Pancreas (tissue), 10 donors: Measurements from ENCODE around the gene RHNO1. TPM values are rescaled to one million over a fixed set of nuclear protein-coding genes. Genes with fewer than 3 reads are reported as not detected.

Experiments used
- ATAC-seq, 4 donors: fragments of 200-7000 bp; cut with Tn5 transposase; one replicate each; pipeline versions ENCODE4 v1.8.0 to v1.9.1; 2020; ENCODE audit warnings: mild to moderate bottlenecking in 4 of 4, moderate library complexity in 4 of 4
- DNase-seq, 6 donors: peaks; one replicate each; pipeline ENCODE4 v3.0.0-alpha.2; 2020
- FAIRE-seq: peaks from 2 replicates; lab custom pipeline; 2012; peaks lifted over from hg19 to GRCh38; lab: Jason Lieb, UNC
- H3K27ac ChIP-seq, 4 donors: fragments of 200-600 bp; sonication (generic); 1 replicate in 3 of 4; 2 replicates in 1 of 4; pipeline versions ENCODE4 v1.5.0 to v1.8.0; 2020
- H3K27me3 ChIP-seq, 4 donors: fragments of 200-600 bp; one replicate each; pipeline ENCODE4 v1.8.0; 2021
- H3K36me3 ChIP-seq, 3 donors: fragments of 200-600 bp; sonication (generic) in 1 of 3; one replicate each; pipeline versions ENCODE4 v1.5.0 to v1.8.0; 2020 to 2021
- H3K4me1 ChIP-seq, 3 donors: fragments of 200-600 bp; one replicate each; pipeline ENCODE4 v1.8.0; 2021
- H3K4me3 ChIP-seq, 4 donors: fragments of 200-600 bp; sonication (generic) in 2 of 4; one replicate each; pipeline versions ENCODE4 v1.5.0 to v1.8.0; 2020 to 2021
- H3K9me3 ChIP-seq, 4 donors: fragments of 200-600 bp; one replicate each; pipeline ENCODE4 v1.8.0; 2021
- WGBS, 2 donors: extraction: QIAGEN DNeasy Blood & Tissue Kit; methylation state at CpG; one replicate each; pipeline ENCODE4 v1.1.7; 2013; 5-methylcytosine and 5-hydroxymethylcytosine counted together
- intact Hi-C, 3 donors: fragments of 100-400 bp; cut with DNase I; formaldehyde crosslinking; loops; one replicate each; pipeline versions ENCODE4 v1.11.1 to v1.14.2; 2022
- polyA plus RNA-seq, 2 donors: library from polyadenylated mRNA; stranded (reverse); fragments of 200-250 nt; gene quantifications; one replicate each; pipeline ENCODE4 v1.2.3, GENCODE V29; 2013
- total RNA-seq, 6 donors: library from RNA; stranded (reverse); fragmentation: NEBNext Ultra II Directional in 4 of 6; extraction: Animal tissue kit (Norgen Biotek cat#: 25700) in 4 of 6; gene quantifications; one replicate each; pipeline versions ENCODE4 v1.2.1 to v1.2.4, GENCODE V29; 2021 to 2023
- TF ChIP-seq, protein P1 (sequence below), 4 donors: fragments of 200-600 bp; sonication (generic) in 3 of 4; IDR thresholded peaks; one replicate each; pipeline versions ENCODE4 v1.5.0 to v1.8.0; 2021; ENCODE audit warnings: antibody characterized with exemption in 4 of 4
- donor health status: healthy with polysubstance abuse.
- donor health status: DM: no; HTN: no; CAD: no; lungs with moderate emphysema.
- donor health status: DM: no; HTN: no; CAD: no.
- donor health status: control.
- donor health status: control.
- donor health status: Bipolar disorder and iron deficiency.
- donor health status: DM: yes; HTN: yes; CAD: no.
- donor health status: DM: no; HTN: no; CAD: no.
- donor health status: DM: no; HTN: no; CAD: no.
- donor health status: DM: yes; HTN: yes; CAD: no.

Gene RHNO1
- total and polyA plus RNA-seq, 8 donors = 5.7 to 12.6 (median 8.0) TPM

DNA sequence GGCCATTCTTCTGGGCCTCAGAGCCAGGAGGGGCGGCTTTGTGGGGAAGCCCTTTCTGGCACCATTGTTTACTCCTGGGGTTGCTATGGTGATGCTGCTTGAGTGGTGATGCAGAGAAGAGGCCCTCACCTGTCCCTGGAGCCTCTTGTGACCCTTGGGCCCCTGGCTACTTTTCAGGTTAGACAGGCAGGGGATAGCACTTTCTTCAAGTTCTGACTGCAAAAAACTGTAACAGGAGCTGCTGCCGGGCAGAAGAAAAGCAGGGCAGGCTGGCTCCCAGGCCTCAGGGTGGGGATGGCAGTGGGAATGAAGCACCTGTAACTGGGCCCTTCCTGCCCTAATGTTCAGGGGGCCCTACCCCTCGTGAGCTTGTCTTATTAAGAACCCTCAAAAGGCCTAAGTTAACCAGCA, 20.0 kb upstream of the RHNO1 start, which contains the start of gene TEX52:
Gene TEX52 (minus strand): TSS at position 19 of the 411 bp plus-strand sequence. CDS start 13 bp downstream, at position 6.
- intact Hi-C loops = loop anchor here in 1 of 3 donors (10.0 kb wide), 2 partner anchors 88 to 178 kb away; no protein-coding TSS in a partner anchor
- FAIRE-seq = no peak
- Histone ChIP-seq H3K36me3 (no peaks in the 10 kb centered on the region), H3K27ac (no peak within 1 kb of the TSS), H3K4me3 (no peak within 1 kb of the TSS), H3K27me3 (no peaks in the 10 kb centered on the region), H3K9me3 (no peaks in the 10 kb centered on the region), H3K4me1 (peaks cover 4 to 7% (median 5%) of the 10 kb centered on the region in 3 donors)
- DNase-seq = no peak
- ATAC-seq = no peak
- WGBS, 2 donors = 54 to 57% methylated on average over 3 of the region's 3 CpGs
- TF ChIP-seq, protein P1, sequence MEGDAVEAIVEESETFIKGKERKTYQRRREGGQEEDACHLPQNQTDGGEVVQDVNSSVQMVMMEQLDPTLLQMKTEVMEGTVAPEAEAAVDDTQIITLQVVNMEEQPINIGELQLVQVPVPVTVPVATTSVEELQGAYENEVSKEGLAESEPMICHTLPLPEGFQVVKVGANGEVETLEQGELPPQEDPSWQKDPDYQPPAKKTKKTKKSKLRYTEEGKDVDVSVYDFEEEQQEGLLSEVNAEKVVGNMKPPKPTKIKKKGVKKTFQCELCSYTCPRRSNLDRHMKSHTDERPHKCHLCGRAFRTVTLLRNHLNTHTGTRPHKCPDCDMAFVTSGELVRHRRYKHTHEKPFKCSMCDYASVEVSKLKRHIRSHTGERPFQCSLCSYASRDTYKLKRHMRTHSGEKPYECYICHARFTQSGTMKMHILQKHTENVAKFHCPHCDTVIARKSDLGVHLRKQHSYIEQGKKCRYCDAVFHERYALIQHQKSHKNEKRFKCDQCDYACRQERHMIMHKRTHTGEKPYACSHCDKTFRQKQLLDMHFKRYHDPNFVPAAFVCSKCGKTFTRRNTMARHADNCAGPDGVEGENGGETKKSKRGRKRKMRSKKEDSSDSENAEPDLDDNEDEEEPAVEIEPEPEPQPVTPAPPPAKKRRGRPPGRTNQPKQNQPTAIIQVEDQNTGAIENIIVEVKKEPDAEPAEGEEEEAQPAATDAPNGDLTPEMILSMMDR (IDR thresholded peaks at IDR 0.05) = no peak

DNA sequence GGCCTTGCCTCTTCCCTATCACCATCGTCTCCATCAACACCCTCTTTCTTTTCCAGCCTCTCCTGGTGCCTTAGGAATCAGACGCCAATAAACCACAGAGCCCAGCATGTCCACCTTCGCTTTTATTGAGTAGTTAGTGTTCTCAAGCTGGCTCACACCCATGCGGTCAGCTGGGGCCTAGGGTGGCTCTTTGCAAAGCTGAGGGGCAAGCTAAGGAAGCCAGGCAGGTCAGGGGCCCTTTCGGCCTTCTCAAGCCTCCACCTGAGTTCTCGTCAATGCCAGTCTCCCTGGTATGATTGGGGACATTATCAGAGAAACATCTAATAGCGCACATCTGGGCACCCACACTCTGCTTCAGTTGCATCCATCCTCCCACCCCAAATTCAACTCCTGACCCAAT, 19.4 kb upstream of the RHNO1 start:
- no peaks in the 10 kb centered on the region for H3K9me3 ChIP-seq
- intact Hi-C loops = loop anchor here in 1 of 3 donors (10.0 kb wide), 2 partner anchors 87 to 177 kb away; no protein-coding TSS in a partner anchor
- peaks cover 4 to 7% (median 5%) of the 10 kb centered on the region in 3 donors for H3K4me1 ChIP-seq
- no peaks in the 10 kb centered on the region for H3K27me3 ChIP-seq
- no peak overlapping the region for H3K4me3 ChIP-seq
- DNase-seq = no peak
- ATAC-seq = no peak
- FAIRE-seq = no peak
- no peak overlapping the region for H3K27ac ChIP-seq
- TF ChIP-seq, protein P1 (IDR thresholded peaks at IDR 0.05) = no peak
- WGBS, 2 donors = 91% methylated on average over 7 of the region's 7 CpGs
- H3K36me3 ChIP-seq = no peaks in the 10 kb centered on the region

DNA sequence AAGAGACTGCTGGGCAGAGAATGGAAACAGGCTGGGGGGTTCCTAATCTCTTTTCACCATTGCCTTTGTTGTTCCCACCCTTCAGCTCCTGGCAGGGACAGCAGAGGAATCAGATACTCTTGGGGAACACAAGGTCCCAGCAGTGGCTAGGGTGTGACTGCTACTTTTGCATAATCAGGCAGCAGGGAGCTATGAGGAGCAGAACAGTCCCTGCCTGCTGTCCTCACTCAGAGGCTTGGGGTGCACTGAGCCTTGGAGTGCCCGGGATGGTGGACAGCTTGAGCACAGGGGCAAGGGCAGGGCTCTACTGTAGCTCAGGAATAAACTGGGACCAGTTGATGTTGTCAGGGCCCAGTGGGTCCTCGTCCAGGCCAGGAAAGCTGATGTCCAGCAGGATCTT, 18.7 kb upstream of the RHNO1 start:
- WGBS, 2 donors = 86 to 88% methylated on average over 2 of the region's 2 CpGs
- H3K27me3 ChIP-seq = no peaks in the 10 kb centered on the region
- no peaks in the 10 kb centered on the region for H3K9me3 ChIP-seq
- ATAC-seq (no peak), FAIRE-seq (no peak), DNase-seq (no peak)
- TF ChIP-seq, protein P1 (IDR thresholded peaks at IDR 0.05) = no peak
- peaks cover 4 to 7% (median 5%) of the 10 kb centered on the region in 3 donors for H3K4me1 ChIP-seq
- H3K36me3 ChIP-seq = no peaks in the 10 kb centered on the region
- H3K4me3 ChIP-seq = no peak overlapping the region
- intact Hi-C loops = loop anchor here in 1 of 3 donors (10.0 kb wide), 2 partner anchors 86 to 176 kb away; no protein-coding TSS in a partner anchor
- H3K27ac ChIP-seq = no peak overlapping the region

DNA sequence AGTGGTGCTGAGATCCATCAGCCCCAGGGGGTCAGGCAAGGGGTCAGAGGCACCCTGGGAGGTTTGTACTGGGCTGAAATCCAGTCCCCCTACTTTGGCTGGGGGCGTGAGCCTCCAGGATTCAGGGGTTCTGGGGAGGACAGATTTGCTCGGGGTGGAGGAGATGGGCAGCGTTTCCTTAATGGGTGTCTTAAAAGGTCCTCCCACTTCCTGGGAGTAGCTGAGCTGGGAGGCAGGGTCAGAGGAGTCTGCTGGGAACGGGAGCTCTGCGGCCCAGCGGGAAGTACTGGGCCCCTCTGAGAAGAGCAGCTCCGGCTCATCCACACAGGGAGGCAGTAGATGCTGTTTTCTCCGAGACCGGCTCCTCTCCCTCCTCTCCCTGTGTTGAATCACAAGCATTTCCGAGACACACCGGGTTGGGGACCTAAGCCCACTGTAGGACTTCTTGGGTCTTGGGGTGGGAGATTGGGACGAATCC, 18.0 kb upstream of the RHNO1 start:
- DNase-seq (no peak), FAIRE-seq (no peak), ATAC-seq (no peak)
- Histone ChIP-seq H3K4me3 (no peak overlapping the region), H3K27me3 (no peaks in the 10 kb centered on the region), H3K36me3 (no peaks in the 10 kb centered on the region), H3K4me1 (peaks cover 4 to 5% (median 4%) of the 10 kb centered on the region in 3 donors), H3K27ac (no peak overlapping the region), H3K9me3 (no peaks in the 10 kb centered on the region)
- intact Hi-C loops = loop anchor here in 1 of 3 donors (10.0 kb wide), 2 partner anchors 86 to 176 kb away; no protein-coding TSS in a partner anchor
- TF ChIP-seq, protein P1 (IDR thresholded peaks at IDR 0.05) = no peak
- 91% methylated on average over 11 to 12 of the region's 12 CpGs for WGBS, 2 donors

DNA sequence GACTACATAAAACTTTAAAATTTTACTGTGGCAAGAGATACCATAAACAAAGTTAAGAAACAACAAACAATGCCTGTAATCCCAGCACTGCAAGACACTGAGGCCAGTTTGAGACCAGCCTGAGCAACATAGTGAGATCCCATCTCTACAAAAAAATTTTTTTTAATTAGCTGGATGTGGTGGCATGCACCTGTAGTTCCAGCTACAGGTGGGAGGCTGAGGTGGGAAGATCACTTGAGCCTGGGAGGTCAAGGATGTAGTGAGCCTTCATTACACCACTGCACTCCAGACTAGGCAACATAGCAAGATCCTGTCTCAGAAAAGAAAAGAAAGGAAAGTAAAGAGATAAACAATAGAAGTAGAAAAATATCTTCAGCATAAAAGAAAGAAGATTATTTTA, 16.9 kb upstream of the RHNO1 start:
- TF ChIP-seq, protein P1 (IDR thresholded peaks at IDR 0.05) = no peak
- intact Hi-C loops = no loop called here
- FAIRE-seq = no peak

More for the DNA sequence above, 16.9 kb upstream of the RHNO1 start:
- H3K27me3 ChIP-seq = no peaks in the 10 kb centered on the region
- H3K4me3 ChIP-seq = no peak overlapping the region
- no peak for ATAC-seq
- no peak overlapping the region for H3K27ac ChIP-seq
- H3K9me3 ChIP-seq = no peaks in the 10 kb centered on the region
- no peaks in the 10 kb centered on the region for H3K36me3 ChIP-seq
- DNase-seq = no peak
- peaks cover 0 to 3% (median 0%) of the 10 kb centered on the region in 3 donors for H3K4me1 ChIP-seq
